HFFc6 (cell line): ENCODE data around the gene FBXW4. TPM values are rescaled to one million over a fixed set of nuclear protein-coding genes. Genes with fewer than 3 reads are reported as not detected.

ENCODE experiments used
- DNase-seq: peaks from one replicate; pipeline ENCODE4 v3.0.0-alpha.2; 2018
- H3K27ac Mint-ChIP-seq: 2 replicates; pipeline ENCODE4 v1.8.0; 2020; ENCODE audit warnings: mild to moderate bottlenecking, mixed read lengths
- H3K27me3 Mint-ChIP-seq: 2 replicates; pipeline ENCODE4 v1.8.0; 2021; ENCODE audit warnings: mild to moderate bottlenecking, moderate library complexity, mixed read lengths; ENCODE audit not compliant: insufficient read depth
- H3K36me3 Mint-ChIP-seq: 2 replicates; pipeline ENCODE4 v1.8.0; 2021; ENCODE audit warnings: low read depth, mixed read lengths
- H3K4me1 Mint-ChIP-seq: 2 replicates; pipeline ENCODE4 v1.8.0; 2020; ENCODE audit warnings: low read depth, mixed read lengths
- H3K4me3 Mint-ChIP-seq: 2 replicates; pipeline ENCODE4 v1.8.0; 2020; ENCODE audit warnings: mild to moderate bottlenecking, moderate library complexity, mixed read lengths
- H3K9me3 Mint-ChIP-seq: 2 replicates; pipeline ENCODE4 v1.8.0; 2020; ENCODE audit warnings: mild to moderate bottlenecking, mixed read lengths
- CTCF ChIP-seq: fragments of 200-600 bp; sonication (generic); IDR thresholded peaks from 2 replicates; pipeline ENCODE4 v1.5.0; 2021; ENCODE audit warnings: antibody characterized with exemption, mild to moderate bottlenecking
- total RNA-seq, 6 experiments: library from RNA; stranded (reverse); fragmentation: NEBNext Ultra II Directional; extraction: Animal tissue kit (Norgen Biotek cat#: 25700); gene quantifications; 2 replicates in 1 of 6; 3 replicates in 5 of 6; pipeline ENCODE4 v1.2.3, GENCODE V29; 2021

FBXW4 gene
- total RNA-seq, 6 experiments from 2014 or later: 22.9 to 33.3 (median 28.8) TPM

- Mint-ChIP-seq H3K4me3 (no peak overlapping the region), H3K4me1 (no peaks in the 10 kb centered on the region)
Measured at GRCh38 chr10:101670635-101671034, 24.3 kb downstream of the FBXW4 start.

GRCh38 chr10:101669181-101669580 lies 25.8 kb downstream of the FBXW4 start:
- Mint-ChIP-seq H3K9me3 (no peaks in the 10 kb centered on the region), H3K4me1 (no peaks in the 10 kb centered on the region), H3K27me3 (peaks cover 1% of the 10 kb centered on the region; the same call in 1 of the 2 replicates), H3K27ac (no peak overlapping the region), H3K36me3 (peaks cover 46% of the 10 kb centered on the region), H3K4me3 (no peak overlapping the region)
- DNase-seq: no peak
- TF ChIP-seq CTCF: no peak

More at GRCh38 chr10:101670635-101671034, 24.3 kb downstream of the FBXW4 start:
- no peaks in the 10 kb centered on the region for H3K9me3 Mint-ChIP-seq
- TF ChIP-seq CTCF: no peak
- no peak overlapping the region for H3K27ac Mint-ChIP-seq
- peaks cover 44% of the 10 kb centered on the region for H3K36me3 Mint-ChIP-seq
- H3K27me3 Mint-ChIP-seq: peaks cover 1% of the 10 kb centered on the region; the same call in 1 of the 2 replicates
- no peak for DNase-seq

DNA sequence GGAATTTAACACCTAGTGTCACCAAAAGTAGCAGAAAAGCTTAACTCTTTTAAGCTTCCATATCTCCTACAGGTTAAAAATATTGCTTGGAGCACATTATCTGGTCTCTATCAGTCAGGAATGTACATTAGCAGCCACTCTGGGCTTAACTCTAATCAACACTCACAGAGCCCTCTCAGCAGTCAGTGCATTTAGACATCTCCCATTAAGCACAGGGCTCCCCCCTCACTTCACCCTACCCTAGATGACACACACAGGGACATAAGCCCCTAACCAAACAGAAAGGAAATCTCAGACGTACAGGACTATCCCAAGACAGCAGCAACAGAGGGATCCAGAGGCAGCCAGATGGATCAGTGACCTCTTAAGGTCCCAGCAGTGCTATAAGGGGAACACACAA lies 26.4 kb downstream of the FBXW4 start:
- no peaks in the 10 kb centered on the region for H3K4me1 Mint-ChIP-seq
- H3K9me3 Mint-ChIP-seq: no peaks in the 10 kb centered on the region
- no peak overlapping the region for H3K4me3 Mint-ChIP-seq
- TF ChIP-seq CTCF: no peak
- no peak overlapping the region for H3K27ac Mint-ChIP-seq
- peaks cover 44% of the 10 kb centered on the region for H3K36me3 Mint-ChIP-seq
- DNase-seq: no peak
- H3K27me3 Mint-ChIP-seq: peaks cover 1% of the 10 kb centered on the region; the same call in 1 of the 2 replicates

DNA sequence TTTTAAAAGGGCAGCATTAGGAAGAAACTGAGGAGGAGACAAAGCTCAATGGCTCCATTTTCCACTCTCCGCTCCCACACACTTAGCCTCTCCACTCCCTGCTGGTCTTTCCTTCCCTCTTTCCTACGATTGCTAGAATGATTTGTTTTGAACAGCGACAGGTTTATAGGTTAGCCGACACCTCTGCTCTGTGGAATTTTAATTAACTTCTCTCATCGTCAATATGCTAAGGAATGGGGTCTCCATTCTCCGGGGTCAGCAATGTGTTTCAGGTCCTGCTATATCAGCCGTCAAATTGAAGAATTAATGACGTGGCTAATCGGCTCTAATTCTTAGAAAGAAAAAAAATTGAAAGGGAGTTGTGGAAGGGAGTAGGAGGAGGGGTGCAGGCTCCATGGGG lies 28.9 kb downstream of the FBXW4 start:
- TF ChIP-seq CTCF: no peak

GRCh38 chr10:101663097-101663496 lies 31.9 kb downstream of the FBXW4 start:
- H3K27me3 Mint-ChIP-seq: peaks cover 3% of the 10 kb centered on the region; the same call in 1 of the 2 replicates
- no peaks in the 10 kb centered on the region for H3K4me1 Mint-ChIP-seq
- TF ChIP-seq CTCF: no peak
- no peak overlapping the region for H3K4me3 Mint-ChIP-seq
- no peak overlapping the region for H3K27ac Mint-ChIP-seq
- DNase-seq: no peak
- peaks cover 17% of the 10 kb centered on the region for H3K36me3 Mint-ChIP-seq
- H3K9me3 Mint-ChIP-seq: no peaks in the 10 kb centered on the region

More for the DNA sequence above, 28.9 kb downstream of the FBXW4 start:
- Mint-ChIP-seq H3K36me3 (peaks cover 28% of the 10 kb centered on the region), H3K4me1 (no peaks in the 10 kb centered on the region), H3K27me3 (peaks cover 3% of the 10 kb centered on the region; the same call in 1 of the 2 replicates), H3K27ac (no peak overlapping the region), H3K4me3 (no peak overlapping the region), H3K9me3 (no peaks in the 10 kb centered on the region)
- no peak for DNase-seq

DNA sequence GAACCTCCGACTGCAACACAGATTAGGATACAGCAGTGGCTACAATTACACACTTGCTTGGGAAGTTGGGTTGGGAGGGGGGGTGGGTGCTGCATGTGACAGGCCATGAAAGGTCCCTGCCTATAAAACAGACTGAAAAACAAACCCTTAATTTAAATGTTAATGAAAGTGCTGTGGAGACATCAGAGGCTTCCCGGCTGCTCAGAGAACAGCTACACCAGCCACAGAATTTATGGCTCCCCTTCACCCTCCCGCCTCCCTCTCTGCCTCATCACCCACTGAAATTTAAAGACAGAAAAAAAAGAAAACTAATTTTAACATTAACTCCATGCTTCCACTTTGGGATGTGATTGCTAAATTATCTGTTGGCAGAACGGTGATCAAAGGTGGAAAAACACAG lies 34.7 kb downstream of the FBXW4 start:
- no peak overlapping the region for H3K4me3 Mint-ChIP-seq
- no peaks in the 10 kb centered on the region for H3K4me1 Mint-ChIP-seq
- peaks cover 11% of the 10 kb centered on the region for H3K36me3 Mint-ChIP-seq
- no peak for DNase-seq
- no peak overlapping the region for H3K27ac Mint-ChIP-seq
- H3K9me3 Mint-ChIP-seq: no peaks in the 10 kb centered on the region
- 0 out of 2 replicates have a peak, but pooled peaks cover 1% of the 10 kb centered on the region for H3K27me3 Mint-ChIP-seq
- no peak for TF ChIP-seq CTCF
